ENCODE results near the gene NEURL3.

NEURL3 gene

GRCh38 chr2:96535331-96535730 lies 30.2 kb upstream of the NEURL3 start (continued):
- TF ChIP-seq CSDC2 (CRISPR knock-in tag; IDR thresholded peaks at IDR 0.05) (no peak), ZC3H10 (CRISPR knock-in tag; IDR thresholded peaks at IDR 0.05) (no peak)

DNA sequence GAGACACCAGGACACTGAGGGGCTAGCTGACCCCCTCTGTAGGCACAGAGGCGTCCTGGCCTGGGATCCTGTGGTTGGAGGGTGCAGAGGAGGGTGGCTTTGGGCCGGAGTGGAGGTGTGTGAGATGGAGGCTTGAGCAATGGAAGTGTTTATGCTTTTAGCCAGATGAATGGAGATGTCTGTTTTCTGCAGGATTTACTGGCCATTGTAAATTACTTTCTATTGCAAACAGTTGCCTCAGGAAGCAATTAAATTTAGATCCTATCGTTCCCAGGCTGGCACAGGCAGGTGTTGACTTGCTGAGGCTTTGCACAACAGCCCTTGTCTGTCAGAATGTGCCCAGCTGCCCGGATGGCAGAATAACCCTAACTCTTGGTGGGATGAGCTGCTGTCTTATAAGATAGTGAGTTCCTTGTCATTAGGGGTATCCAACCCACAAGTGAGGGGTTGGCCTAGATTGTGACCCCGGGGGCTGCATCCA lies 29.6 kb upstream of the NEURL3 start:
- no peak for ATAC-seq
- 0 out of 2 replicates have a peak, but pooled peaks have one; percentile 17 for TF ChIP-seq TCF4 (CRISPR knock-in tag; IDR thresholded peaks at IDR 0.05; ENCODE audit: borderline replicate concordance)
- TF ChIP-seq, protein P1, sequence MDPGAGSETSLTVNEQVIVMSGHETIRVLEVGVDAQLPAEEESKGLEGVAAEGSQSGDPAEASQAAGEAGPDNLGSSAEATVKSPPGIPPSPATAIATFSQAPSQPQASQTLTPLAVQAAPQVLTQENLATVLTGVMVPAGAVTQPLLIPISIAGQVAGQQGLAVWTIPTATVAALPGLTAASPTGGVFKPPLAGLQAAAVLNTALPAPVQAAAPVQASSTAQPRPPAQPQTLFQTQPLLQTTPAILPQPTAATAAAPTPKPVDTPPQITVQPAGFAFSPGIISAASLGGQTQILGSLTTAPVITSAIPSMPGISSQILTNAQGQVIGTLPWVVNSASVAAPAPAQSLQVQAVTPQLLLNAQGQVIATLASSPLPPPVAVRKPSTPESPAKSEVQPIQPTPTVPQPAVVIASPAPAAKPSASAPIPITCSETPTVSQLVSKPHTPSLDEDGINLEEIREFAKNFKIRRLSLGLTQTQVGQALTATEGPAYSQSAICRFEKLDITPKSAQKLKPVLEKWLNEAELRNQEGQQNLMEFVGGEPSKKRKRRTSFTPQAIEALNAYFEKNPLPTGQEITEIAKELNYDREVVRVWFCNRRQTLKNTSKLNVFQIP (CRISPR knock-in tag; IDR thresholded peaks at IDR 0.05; ENCODE audit: borderline replicate concordance, low read depth), result no peak

DNA sequence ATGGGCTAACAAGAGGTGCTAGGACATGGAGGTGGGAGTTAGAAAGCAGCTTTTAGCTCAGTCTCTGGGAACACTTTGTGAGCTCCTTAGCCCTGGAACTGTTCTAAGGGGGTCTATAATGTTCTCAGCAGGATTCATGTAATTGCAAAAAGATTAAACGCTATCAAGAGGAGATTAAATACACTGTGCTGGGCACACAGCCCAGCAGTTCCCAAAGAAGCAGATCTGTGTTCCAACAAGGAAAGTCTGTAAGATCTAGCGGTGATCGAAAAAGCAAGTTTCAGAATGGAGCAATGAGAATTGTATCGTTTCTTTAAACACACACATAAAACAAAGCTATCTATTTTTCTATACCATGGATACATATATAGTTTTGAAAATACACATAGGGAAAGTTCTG lies 29.0 kb upstream of the NEURL3 start:
- TF ChIP-seq ISL1 (CRISPR knock-in tag; IDR thresholded peaks at IDR 0.05) (no peak), CSDC2 (CRISPR knock-in tag; IDR thresholded peaks at IDR 0.05) (no peak), ZFP30 (CRISPR knock-in tag; IDR thresholded peaks at IDR 0.05) (no peak), BACH2 (CRISPR knock-in tag; IDR thresholded peaks at IDR 0.05; ENCODE audit: borderline replicate concordance) (no peak), PPARA (CRISPR knock-in tag; IDR thresholded peaks at IDR 0.05; ENCODE audit: borderline replicate concordance) (no peak), TOX (CRISPR knock-in tag; IDR thresholded peaks at IDR 0.05; ENCODE audit: borderline replicate concordance) (no peak)
- TF ChIP-seq, protein P2, sequence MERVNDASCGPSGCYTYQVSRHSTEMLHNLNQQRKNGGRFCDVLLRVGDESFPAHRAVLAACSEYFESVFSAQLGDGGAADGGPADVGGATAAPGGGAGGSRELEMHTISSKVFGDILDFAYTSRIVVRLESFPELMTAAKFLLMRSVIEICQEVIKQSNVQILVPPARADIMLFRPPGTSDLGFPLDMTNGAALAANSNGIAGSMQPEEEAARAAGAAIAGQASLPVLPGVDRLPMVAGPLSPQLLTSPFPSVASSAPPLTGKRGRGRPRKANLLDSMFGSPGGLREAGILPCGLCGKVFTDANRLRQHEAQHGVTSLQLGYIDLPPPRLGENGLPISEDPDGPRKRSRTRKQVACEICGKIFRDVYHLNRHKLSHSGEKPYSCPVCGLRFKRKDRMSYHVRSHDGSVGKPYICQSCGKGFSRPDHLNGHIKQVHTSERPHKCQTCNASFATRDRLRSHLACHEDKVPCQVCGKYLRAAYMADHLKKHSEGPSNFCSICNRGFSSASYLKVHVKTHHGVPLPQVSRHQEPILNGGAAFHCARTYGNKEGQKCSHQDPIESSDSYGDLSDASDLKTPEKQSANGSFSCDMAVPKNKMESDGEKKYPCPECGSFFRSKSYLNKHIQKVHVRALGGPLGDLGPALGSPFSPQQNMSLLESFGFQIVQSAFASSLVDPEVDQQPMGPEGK (CRISPR knock-in tag; IDR thresholded peaks at IDR 0.05; ENCODE audit: borderline replicate concordance), result no peak
- ATAC-seq, result no peak

GRCh38 chr2:96533292-96534073 lies 28.3 kb upstream of the NEURL3 start:
- no peak for ATAC-seq
- no peak for TF ChIP-seq GLIS3 (CRISPR knock-in tag; IDR thresholded peaks at IDR 0.05)
- no peak for TF ChIP-seq ZFP3 (CRISPR knock-in tag; IDR thresholded peaks at IDR 0.05)
- TF ChIP-seq ISL1 (CRISPR knock-in tag; IDR thresholded peaks at IDR 0.05), result no peak
- TF ChIP-seq BACH2 (CRISPR knock-in tag; IDR thresholded peaks at IDR 0.05; ENCODE audit: borderline replicate concordance), result no peak
- no peak for TF ChIP-seq TOX (CRISPR knock-in tag; IDR thresholded peaks at IDR 0.05; ENCODE audit: borderline replicate concordance)
- no peak for TF ChIP-seq ZFP30 (CRISPR knock-in tag; IDR thresholded peaks at IDR 0.05)
- TF ChIP-seq ZC3H10 (CRISPR knock-in tag; IDR thresholded peaks at IDR 0.05), result no peak
- TF ChIP-seq, protein P1 (CRISPR knock-in tag; IDR thresholded peaks at IDR 0.05; ENCODE audit: borderline replicate concordance, low read depth), result no peak
- TF ChIP-seq RARB (CRISPR knock-in tag; IDR thresholded peaks at IDR 0.05), result no peak
- no peak for TF ChIP-seq ZNF565 (CRISPR knock-in tag; conservative IDR thresholded peaks at IDR 0.05; ENCODE audit: low read depth)
- no peak for TF ChIP-seq ZNF70 (CRISPR knock-in tag; IDR thresholded peaks at IDR 0.05)
- no peak for TF ChIP-seq TCF4 (CRISPR knock-in tag; IDR thresholded peaks at IDR 0.05; ENCODE audit: borderline replicate concordance)
- TF ChIP-seq SNAI2 (CRISPR knock-in tag; IDR thresholded peaks at IDR 0.05), result no peak

GRCh38 chr2:96532641-96533291 lies 27.6 kb upstream of the NEURL3 start:
- no peak for TF ChIP-seq SNAI2 (CRISPR knock-in tag; IDR thresholded peaks at IDR 0.05)
- TF ChIP-seq PPARA (CRISPR knock-in tag; IDR thresholded peaks at IDR 0.05; ENCODE audit: borderline replicate concordance), result no peak
- no peak for TF ChIP-seq RARB (CRISPR knock-in tag; IDR thresholded peaks at IDR 0.05)
- TF ChIP-seq OSR1 (CRISPR knock-in tag; IDR thresholded peaks at IDR 0.05), result no peak
- TF ChIP-seq ISL1 (CRISPR knock-in tag; IDR thresholded peaks at IDR 0.05), result no peak
- no peak for TF ChIP-seq ZFP3 (CRISPR knock-in tag; IDR thresholded peaks at IDR 0.05)
- no peak for TF ChIP-seq ZC3H10 (CRISPR knock-in tag; IDR thresholded peaks at IDR 0.05)
- TF ChIP-seq ZNF8 (CRISPR knock-in tag; IDR thresholded peaks at IDR 0.05), result no peak
- TF ChIP-seq, protein P3, sequence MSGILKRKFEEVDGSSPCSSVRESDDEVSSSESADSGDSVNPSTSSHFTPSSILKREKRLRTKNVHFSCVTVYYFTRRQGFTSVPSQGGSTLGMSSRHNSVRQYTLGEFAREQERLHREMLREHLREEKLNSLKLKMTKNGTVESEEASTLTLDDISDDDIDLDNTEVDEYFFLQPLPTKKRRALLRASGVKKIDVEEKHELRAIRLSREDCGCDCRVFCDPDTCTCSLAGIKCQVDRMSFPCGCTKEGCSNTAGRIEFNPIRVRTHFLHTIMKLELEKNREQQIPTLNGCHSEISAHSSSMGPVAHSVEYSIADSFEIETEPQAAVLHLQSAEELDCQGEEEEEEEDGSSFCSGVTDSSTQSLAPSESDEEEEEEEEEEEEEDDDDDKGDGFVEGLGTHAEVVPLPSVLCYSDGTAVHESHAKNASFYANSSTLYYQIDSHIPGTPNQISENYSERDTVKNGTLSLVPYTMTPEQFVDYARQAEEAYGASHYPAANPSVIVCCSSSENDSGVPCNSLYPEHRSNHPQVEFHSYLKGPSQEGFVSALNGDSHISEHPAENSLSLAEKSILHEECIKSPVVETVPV (CRISPR knock-in tag; IDR thresholded peaks at IDR 0.05), result no peak
- TF ChIP-seq ARNTL (CRISPR knock-in tag; IDR thresholded peaks at IDR 0.05; ENCODE audit: borderline replicate concordance, low read depth), result no peak
- no peak for TF ChIP-seq ZFP30 (CRISPR knock-in tag; IDR thresholded peaks at IDR 0.05)
- no peak for TF ChIP-seq CSDC2 (CRISPR knock-in tag; IDR thresholded peaks at IDR 0.05)
- no peak for TF ChIP-seq ZNF565 (CRISPR knock-in tag; conservative IDR thresholded peaks at IDR 0.05; ENCODE audit: low read depth)
- no peak for TF ChIP-seq GLIS3 (CRISPR knock-in tag; IDR thresholded peaks at IDR 0.05)
- ATAC-seq, result no peak

Data from SK-N-SH treated with all-trans-retinoic acid at 6 μM for 48 hours (cell line).